ENCODE results near the gene RINL.
A peak's percentile ranks its signal among the peaks of the same experiment; 100 is the strongest.

Gene RINL

GRCh38 chr19:38877781-38878574 lies at the start of gene RINL:
Gene RINL, minus strand, starts transcription at chr19:38878275. Its CDS starts 1,533 bp downstream, at chr19:38876742.
- DNase-seq = peak; percentile 27

GRCh38 chr19:38924388-38924787 lies 46.3 kb upstream of the RINL start:
- DNase-seq = no peak

- no peak for DNase-seq
Observed at GRCh38 chr19:38922482-38922881, 44.4 kb upstream of the RINL start.

GRCh38 chr19:38921420-38922274 lies 43.6 kb upstream of the RINL start:
- no peak for DNase-seq

GRCh38 chr19:38920602-38921419 lies 42.7 kb upstream of the RINL start:
- no peak for DNase-seq

GRCh38 chr19:38919837-38920601 lies 41.9 kb upstream of the RINL start:
- DNase-seq = no peak

- DNase-seq = no peak
Observed at GRCh38 chr19:38918526-38918925, 40.5 kb upstream of the RINL start.

- no peak for DNase-seq
Observed at GRCh38 chr19:38917921-38918491, 39.9 kb upstream of the RINL start.

GRCh38 chr19:38917516-38917915 lies 39.4 kb upstream of the RINL start:
- no peak for DNase-seq

GRCh38 chr19:38915329-38916321 lies 37.5 kb upstream of the RINL start:
- no peak for DNase-seq

GRCh38 chr19:38913958-38914357 lies 35.9 kb upstream of the RINL start:
- DNase-seq = no peak

- DNase-seq = no peak
Observed at GRCh38 chr19:38912600-38913514, 34.8 kb upstream of the RINL start.

- DNase-seq = no peak
Observed at GRCh38 chr19:38911388-38912001, 33.4 kb upstream of the RINL start.

- no peak for DNase-seq
Observed at GRCh38 chr19:38910488-38910887, 32.4 kb upstream of the RINL start.

GRCh38 chr19:38908911-38909310 lies 30.8 kb upstream of the RINL start:
- no peak for DNase-seq

GRCh38 chr19:38907670-38908069 lies 29.6 kb upstream of the RINL start:
- DNase-seq = no peak

- no peak for DNase-seq
Observed at GRCh38 chr19:38907227-38907626, 29.2 kb upstream of the RINL start.

GRCh38 chr19:38905620-38906019 lies 27.5 kb upstream of the RINL start:
- no peak for DNase-seq
